DND-41 (cell line): ENCODE measurements around the gene IFIT1.

Source experiments
- ATAC-seq: fragments of 200-7000 bp; cut with Tn5 transposase; 3 replicates; pipeline ENCODE4 v1.9.1; 2021; ENCODE audit warnings: low read depth; ENCODE audit not compliant: insufficient read depth
- DNase-seq: peaks from one replicate; pipeline ENCODE4 v3.0.0-alpha.2; 2020
- H2AFZ ChIP-seq: 2 replicates; pipeline ENCODE4 v1.6.0; 2012; ENCODE audit warnings: low read depth, low read length
- H3K27ac ChIP-seq: 2 replicates; pipeline ENCODE4 v1.5.1; 2012; ENCODE audit warnings: low read length, inconsistent platforms
- H3K27me3 ChIP-seq: fragments of 200-600 bp; sonication (generic); 2 replicates; pipeline ENCODE4 v1.6.0; 2012; ENCODE audit warnings: low read length, mild to moderate bottlenecking, inconsistent platforms; ENCODE audit not compliant: insufficient read depth, poor library complexity
- H3K36me3 ChIP-seq: 2 replicates; pipeline ENCODE4 v1.5.1; 2012; ENCODE audit warnings: low read length, inconsistent platforms; ENCODE audit not compliant: insufficient read depth
- H3K4me1 ChIP-seq: 2 replicates; pipeline ENCODE4 v1.5.1; 2012; ENCODE audit warnings: mild to moderate bottlenecking, low read length; ENCODE audit not compliant: insufficient read depth
- H3K4me2 ChIP-seq: 2 replicates; pipeline ENCODE4 v1.6.0; 2012; ENCODE audit warnings: mild to moderate bottlenecking, moderate library complexity, low read length, inconsistent platforms; ENCODE audit not compliant: insufficient read depth
- H3K4me3 ChIP-seq, 2 experiments: fragments of 200-600 bp in 1 of 2; shearing (Covaris generic) in 1 of 2; 2 replicates each; pipeline ENCODE4 v1.5.1; 2012 to 2016; ENCODE audit warnings: inconsistent platforms in 2 of 2, low read length in 2 of 2, mild to moderate bottlenecking in 2 of 2, low read depth in 1 of 2, moderate library complexity in 1 of 2
- H3K79me2 ChIP-seq: 2 replicates; pipeline ENCODE4 v1.6.0; 2012; ENCODE audit warnings: low read length, inconsistent platforms; ENCODE audit not compliant: insufficient read depth
- H3K9ac ChIP-seq: 2 replicates; pipeline ENCODE4 v1.6.0; 2012; ENCODE audit warnings: low read depth, mild to moderate bottlenecking, inconsistent platforms, low read length, moderate library complexity
- H3K9me3 ChIP-seq: 2 replicates; pipeline ENCODE4 v1.5.1; 2012; ENCODE audit warnings: low read length, moderate library complexity, mild to moderate bottlenecking, inconsistent platforms; ENCODE audit not compliant: insufficient read depth, severe bottlenecking
- H4K20me1 ChIP-seq: 2 replicates; pipeline ENCODE4 v1.6.0; 2012; ENCODE audit warnings: low read length; ENCODE audit not compliant: insufficient read depth
- EZH2 ChIP-seq: IDR thresholded peaks from 3 replicates; pipeline ENCODE4 v1.6.1; 2012; ENCODE audit warnings: borderline replicate concordance, low read depth, mild to moderate bottlenecking, moderate library complexity, low read length, inconsistent platforms; ENCODE audit not compliant: severe bottlenecking
- TF ChIP-seq, protein P1 (sequence below): IDR thresholded peaks from 2 replicates; pipeline ENCODE4 v1.5.1; 2012; ENCODE audit warnings: borderline replicate concordance, low read length, moderate library complexity, mild to moderate bottlenecking; ENCODE audit not compliant: poor library complexity, severe bottlenecking; ENCODE audit errors: extremely low read depth

Gene IFIT1

DNA sequence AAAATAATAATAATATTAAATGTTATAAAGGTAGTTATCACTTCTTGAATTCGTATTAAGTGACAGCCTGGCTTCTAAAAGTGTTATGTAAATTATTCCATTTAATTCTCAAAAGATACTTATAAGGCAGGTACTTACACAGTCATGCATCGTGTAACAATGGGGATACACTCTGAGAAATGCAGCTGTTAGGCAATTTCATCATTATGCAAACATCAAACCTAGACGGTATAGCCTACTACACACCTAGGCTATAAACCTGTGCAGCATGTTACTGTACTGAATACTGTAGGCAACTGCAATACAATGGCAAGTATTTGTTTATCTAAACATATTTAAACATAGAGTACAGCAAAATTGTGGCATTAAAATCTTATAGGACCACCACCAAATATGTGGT, 1.5 kb downstream of the IFIT1 start:
- no peak for DNase-seq
- no peak overlapping the region for H3K4me3 ChIP-seq

DNA sequence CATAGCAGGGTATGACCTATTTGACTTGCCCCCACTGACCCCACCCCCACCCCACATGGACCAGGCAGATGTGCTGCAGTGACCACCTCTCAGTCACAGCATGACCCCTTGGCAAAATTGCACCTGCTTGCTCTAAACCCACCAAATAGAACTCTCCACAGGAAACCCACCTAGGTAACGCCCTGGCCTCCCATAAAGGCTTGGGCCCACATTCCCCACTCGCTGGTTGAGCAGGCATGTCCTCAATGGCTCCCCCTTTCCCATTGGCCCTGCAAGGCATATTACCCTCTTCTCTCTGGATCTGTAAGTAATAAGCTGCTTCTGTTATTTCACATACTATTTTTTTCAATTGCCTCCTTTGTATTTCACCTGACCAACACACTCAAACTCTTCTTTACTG, 2.7 kb downstream of the IFIT1 start:
- Histone ChIP-seq H3K4me3 (no peak overlapping the region), H2AFZ (no peak overlapping the region), H3K79me2 (no peaks in the 10 kb centered on the region), H3K9me3 (no peaks in the 10 kb centered on the region), H3K27me3 (no peaks in the 10 kb centered on the region), H3K4me1 (peaks cover 19% of the 10 kb centered on the region), H3K36me3 (no peaks in the 10 kb centered on the region), H4K20me1 (no peaks in the 10 kb centered on the region), H3K9ac (no peak overlapping the region), H3K4me2 (no peak overlapping the region), H3K27ac (no peak overlapping the region)
- DNase-seq, result no peak
- ATAC-seq, result no peak
- TF ChIP-seq, protein P1, sequence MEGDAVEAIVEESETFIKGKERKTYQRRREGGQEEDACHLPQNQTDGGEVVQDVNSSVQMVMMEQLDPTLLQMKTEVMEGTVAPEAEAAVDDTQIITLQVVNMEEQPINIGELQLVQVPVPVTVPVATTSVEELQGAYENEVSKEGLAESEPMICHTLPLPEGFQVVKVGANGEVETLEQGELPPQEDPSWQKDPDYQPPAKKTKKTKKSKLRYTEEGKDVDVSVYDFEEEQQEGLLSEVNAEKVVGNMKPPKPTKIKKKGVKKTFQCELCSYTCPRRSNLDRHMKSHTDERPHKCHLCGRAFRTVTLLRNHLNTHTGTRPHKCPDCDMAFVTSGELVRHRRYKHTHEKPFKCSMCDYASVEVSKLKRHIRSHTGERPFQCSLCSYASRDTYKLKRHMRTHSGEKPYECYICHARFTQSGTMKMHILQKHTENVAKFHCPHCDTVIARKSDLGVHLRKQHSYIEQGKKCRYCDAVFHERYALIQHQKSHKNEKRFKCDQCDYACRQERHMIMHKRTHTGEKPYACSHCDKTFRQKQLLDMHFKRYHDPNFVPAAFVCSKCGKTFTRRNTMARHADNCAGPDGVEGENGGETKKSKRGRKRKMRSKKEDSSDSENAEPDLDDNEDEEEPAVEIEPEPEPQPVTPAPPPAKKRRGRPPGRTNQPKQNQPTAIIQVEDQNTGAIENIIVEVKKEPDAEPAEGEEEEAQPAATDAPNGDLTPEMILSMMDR, result no peak
- no peak for TF ChIP-seq EZH2

More for the DNA sequence above, 1.5 kb downstream of the IFIT1 start:
- H3K4me1 ChIP-seq, result peaks cover 19% of the 10 kb centered on the region
- no peak overlapping the region for H3K4me2 ChIP-seq
- H3K27me3 ChIP-seq, result no peaks in the 10 kb centered on the region
- no peaks in the 10 kb centered on the region for H3K9me3 ChIP-seq
- ATAC-seq, result no peak
- H4K20me1 ChIP-seq, result no peaks in the 10 kb centered on the region
- H3K27ac ChIP-seq, result no peak overlapping the region
- H3K79me2 ChIP-seq, result no peaks in the 10 kb centered on the region
- H2AFZ ChIP-seq, result no peak overlapping the region
- H3K9ac ChIP-seq, result no peak overlapping the region
- H3K36me3 ChIP-seq, result no peaks in the 10 kb centered on the region
- TF ChIP-seq EZH2, result no peak
- TF ChIP-seq, protein P1, result no peak

DNA sequence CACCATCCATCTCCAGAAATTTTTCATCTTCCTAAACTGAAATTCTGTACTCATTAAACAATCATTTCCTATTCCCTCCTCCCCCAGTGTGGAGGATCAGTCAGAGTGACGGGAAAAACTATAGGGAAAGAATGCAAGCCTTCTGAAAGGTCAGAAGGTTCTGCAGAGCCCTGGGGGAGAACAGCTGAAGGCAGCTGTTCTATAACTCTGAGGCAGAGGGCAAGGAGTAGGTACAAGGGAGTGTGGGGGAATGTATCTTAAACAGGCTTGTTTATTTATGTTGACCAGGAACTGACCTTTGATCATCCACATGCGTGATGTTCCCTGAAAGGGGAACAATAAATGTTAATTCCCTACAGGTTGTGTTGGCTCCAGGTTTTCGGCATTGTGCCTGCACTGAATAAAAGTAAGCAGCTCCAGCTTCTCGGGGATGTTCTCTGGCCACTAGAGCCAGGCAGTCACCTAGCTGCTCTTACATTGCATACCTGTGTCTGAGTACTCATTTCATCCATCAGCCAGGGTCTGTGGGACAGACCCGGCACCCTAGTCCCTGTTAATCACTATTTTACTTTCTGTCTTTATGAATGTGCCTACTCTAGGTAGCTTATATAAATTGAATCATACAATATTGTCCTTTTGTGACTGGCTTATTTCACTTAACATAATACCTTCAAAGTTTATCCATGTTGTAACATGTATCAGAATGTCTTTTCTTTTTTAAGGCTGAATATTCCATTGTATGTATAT, 5.8 kb downstream of the IFIT1 start:
- no peak overlapping the region for H2AFZ ChIP-seq
- no peak overlapping the region for H3K4me2 ChIP-seq
- no peaks in the 10 kb centered on the region for H3K79me2 ChIP-seq
- peaks cover 4% of the 10 kb centered on the region for H3K4me1 ChIP-seq
- ATAC-seq, result no peak
- no peak for TF ChIP-seq EZH2
- TF ChIP-seq, protein P1, result no peak
- H3K9me3 ChIP-seq, result no peaks in the 10 kb centered on the region
- H3K36me3 ChIP-seq, result no peaks in the 10 kb centered on the region
- H3K27me3 ChIP-seq, result no peaks in the 10 kb centered on the region
- H3K9ac ChIP-seq, result no peak overlapping the region
- no peaks in the 10 kb centered on the region for H4K20me1 ChIP-seq
- H3K4me3 ChIP-seq, result no peak overlapping the region
- H3K27ac ChIP-seq, result no peak overlapping the region
- DNase-seq, result no peak
